SKM-1 (cell line): ENCODE data around the gene CPNE6.

ENCODE experiments used
- DNase-seq: peaks from one replicate; lab custom pipeline; 2025; ENCODE audit not compliant: unreplicated experiment; lab: John Stamatoyannopoulos, UW

CPNE6 gene

DNA sequence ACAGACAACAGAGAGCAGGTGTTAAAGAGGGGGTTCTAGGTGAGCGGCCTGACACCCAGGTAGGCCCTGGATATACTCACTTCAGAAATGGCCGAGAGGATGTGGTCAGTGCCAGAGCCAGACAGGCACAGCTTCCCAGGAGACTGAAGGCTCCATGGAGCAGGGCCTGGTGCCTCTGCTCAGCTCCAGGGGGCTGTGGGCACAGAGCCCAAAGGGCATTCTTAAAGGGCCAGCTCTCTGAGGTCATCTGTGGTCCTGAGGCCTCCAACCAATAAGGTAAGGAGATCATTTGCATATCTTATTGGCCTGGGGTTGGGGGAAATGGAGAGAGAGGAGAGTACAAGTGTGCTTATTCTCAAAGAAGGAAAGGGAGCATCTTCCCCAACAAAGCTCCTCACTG, 13.1 kb downstream of the CPNE6 start:
- no peak for DNase-seq

DNA sequence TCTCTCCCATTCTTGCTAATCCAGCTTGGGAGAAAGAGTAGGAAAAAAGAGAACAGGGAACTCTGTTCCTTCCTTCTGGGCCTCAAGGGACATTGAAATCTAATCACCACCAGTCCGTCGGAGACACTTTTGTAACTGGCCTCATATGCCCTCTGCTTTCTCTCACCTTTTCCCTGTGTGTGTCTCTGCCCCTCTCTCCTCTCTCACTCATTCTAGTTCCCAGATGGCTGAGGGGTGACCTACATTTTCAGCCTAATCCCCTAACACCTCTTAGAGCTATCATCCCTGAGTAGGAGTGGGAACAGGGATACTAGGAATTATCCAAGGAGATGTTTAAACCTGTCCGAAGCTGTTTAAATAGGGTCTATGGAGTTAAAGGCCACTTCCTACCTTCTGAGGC, 13.9 kb downstream of the CPNE6 start:
- no peak for DNase-seq

DNA sequence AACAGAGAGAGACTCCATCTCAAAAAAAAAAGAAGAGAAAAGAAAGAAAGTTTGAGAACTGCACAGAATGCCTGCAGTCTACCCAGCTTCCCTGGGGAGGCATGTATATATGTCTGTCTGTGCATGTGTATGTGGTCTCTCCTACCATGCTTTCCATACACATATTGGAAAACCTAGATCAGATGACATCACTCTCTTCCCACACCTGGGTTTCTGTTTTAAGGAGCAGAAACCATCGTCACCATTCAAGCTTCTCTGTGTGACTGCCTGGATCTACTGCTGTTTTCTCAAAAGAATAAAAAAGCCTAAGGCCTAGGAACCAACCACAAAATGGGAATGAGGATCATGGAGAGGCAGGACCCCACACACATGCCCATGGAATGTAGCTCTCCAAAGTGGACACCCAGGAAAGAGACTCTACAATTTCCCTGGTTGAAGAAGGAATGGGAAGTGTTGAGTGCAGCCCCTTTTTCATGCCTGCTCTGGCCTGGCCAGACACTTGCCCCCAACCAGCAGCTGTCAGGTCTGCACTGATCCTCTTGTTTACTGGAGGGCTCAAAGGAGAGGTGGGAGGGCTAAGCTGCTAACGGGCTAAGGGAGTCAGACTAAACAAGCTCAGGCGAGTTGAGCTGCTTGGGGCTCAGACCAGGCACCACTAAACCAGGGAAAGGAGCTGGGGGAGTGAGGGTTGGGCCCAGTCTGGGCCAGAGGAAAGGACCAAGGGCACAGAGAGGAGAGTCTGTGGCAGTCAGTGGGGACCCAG, 15.0 kb downstream of the CPNE6 start:
- no peak for DNase-seq

DNA sequence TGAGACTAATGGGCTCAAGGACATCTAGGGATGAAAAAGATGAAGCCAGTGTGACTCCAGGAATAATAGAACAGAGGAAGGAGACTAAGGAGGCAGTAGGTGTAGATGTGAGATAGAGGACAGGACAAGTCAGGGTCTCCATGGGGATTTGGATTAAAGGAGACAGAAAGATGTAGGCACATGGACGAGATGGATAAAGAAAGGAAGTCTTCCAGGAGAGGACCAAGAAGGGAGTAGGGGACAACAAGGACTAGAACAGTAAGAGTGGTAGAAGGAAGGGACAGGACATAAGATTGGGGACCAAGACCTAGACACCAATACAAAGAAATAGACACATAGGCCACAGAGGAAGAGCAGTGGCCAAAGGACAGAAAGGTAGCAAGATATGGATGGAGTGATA, 15.6 kb downstream of the CPNE6 start:
- no peak for DNase-seq

DNA sequence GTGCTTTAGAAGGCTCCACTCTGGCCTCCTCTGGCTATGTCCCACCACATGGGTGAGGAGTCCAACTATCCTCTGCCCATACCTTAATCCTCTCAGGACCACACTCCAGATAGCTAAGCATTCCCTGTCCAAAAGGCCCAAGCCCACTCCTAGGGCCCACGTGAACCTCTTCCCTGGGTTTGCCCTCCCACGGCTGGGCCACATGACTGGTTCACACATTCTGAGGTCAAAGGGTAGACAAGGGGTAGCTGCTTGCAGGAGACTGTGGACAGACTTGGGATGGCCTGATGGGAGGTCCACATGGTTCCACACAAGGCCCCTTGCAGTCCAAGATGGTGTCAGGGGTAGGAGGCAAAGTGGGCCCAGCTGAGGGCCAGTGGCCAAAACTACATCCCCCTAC, 16.7 kb downstream of the CPNE6 start:
- DNase-seq, result no peak

DNA sequence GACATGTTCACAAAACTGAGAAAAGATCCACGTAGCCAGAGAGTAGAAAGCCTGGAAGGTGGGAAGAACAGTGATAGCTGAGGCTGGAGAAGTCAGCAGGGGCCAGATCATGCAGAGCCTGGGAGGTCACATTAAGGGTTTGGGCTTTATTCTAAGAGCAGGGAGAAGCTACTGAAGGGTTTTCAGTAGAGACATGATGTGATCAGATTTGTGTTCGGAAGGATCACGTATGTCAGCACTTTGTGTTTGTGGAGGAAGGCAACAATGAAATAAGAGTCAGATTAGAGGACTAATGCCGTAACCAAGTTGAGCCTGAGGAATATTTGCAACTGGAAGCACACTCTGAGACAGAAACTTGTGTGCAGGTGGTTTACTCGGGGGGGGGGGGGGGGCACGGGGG, 18.5 kb downstream of the CPNE6 start:
- DNase-seq, result no peak

DNA sequence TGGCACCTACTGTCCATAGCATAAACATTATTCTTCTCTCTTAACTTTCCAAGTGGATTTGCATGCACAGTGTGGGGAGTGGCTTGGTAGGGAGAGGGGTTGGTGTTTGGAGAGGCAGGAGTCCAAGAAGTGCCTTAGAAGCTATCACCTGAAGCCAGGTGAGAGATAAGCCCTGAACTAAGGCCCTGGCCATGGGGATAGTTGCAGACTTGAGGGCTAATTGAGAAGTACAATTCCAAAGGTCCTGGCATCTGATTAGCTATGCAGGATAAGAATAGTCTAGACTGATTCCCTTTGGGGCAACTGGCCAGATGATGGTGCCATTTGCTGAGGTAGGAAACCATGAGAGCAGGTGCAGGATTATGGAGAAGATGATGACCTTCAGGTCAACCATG, 20.7 kb downstream of the CPNE6 start:
- no peak for DNase-seq

DNA sequence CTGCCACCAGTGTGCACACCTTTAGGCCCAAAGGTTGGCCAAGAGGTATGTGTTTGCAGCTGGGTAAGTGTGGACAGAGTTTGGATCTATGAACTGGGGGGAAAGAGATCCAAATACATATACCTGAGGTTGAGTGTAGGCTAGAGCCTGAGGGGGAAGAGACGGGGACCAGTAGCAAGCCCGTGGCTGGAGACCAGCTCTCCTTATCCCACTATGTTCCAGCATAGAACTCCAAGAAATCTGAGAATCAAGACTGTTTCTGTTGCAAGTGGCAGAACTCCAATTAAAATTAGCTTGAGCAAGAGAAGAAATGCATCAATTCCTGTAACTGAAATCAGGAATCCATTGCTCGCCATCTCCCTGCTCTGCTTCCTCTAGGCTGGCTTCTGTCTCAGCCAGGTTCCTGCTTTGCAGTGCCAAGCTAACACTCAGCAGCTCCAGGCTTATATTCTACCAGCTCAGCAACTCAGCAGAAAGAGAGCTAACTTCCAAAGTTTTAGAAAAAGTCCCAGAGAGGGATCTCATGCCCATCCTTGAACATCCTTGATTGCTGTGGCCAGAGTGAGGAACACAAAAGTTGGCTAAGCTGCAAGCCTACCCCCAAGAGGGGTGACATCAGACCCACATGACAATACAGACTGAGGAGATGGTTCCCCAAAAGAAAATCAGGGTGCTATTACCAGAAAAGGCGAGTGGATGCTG, 21.3 kb downstream of the CPNE6 start:
- DNase-seq, result no peak

DNA sequence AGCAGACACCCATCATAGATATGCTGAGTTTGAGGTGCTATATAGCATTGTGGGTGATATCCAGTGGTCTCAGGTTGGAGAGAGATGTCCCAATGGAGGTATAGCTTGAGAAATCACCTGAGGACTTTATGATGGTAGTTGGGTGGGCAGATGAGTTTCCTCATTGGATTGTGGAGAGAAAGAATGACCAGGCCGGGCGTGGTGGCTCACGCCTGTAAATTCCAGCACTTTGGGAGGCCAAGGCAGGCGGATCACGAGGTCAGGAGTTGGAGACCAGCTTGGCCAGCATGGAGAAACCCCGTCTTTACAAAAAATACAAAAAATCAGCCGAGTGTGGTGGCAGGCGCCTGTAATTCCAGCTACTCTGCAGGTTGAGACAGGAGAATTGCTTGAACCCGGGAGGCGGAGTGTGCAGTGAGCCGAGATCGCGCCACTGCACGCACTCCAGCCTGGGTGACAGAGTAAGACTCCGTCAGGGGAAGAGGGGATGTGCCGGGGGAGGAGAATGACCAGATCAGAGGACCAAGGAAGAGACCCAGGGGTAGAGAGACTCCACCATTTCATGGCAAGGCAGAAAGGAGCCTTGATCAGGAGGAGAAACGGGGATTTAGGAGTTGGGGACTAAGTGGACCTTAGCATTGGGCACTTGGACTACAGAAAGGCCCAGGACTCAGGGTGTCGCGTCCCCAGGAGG, 22.0 kb downstream of the CPNE6 start:
- DNase-seq, result no peak

DNA sequence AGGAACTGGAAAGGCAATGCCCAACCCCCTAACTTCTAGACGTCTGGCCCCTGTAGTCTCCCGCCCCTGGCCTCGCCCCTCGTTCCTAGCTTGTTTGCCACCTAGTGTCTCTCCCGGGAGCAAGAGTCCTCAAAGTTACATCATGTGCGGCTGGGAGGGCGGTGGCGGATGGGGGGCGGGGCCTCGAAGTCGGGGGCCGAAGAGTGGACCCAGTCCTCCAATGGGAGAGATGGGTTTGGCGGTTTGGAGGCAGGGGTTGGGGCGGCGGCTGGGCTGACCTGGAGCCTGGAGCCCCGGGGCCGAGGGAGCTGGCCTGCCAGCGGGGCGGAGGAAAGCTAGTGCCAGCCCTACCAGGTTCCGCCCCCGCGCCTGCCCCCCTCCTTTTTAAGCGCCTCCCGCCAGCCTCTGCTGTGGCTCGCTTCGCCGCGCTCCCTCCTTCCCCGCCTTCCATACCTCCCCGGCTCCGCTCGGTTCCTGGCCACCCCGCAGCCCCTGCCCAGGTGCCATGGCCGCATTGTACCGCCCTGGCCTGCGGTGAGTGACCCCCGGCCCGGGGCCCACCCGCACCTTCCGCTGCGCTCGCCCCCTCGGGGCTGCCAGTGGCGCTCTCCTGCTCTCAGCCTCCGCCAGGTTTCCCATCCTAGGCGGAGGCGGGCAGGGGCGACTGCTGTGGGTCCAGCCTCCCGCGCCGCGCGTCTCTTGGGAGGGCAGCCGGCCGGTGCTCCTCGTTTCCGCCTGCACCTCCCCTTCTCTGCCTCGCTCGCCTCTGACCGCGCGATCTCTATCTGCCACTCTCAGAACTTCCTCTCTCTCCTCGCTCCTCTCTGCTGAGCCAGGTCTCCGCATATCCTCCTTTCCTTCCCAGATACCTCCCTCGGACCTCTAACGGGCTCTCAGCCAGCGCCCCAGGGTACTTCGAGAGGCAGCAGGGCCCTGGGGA, 22.8 kb downstream of the CPNE6 start, which contains the start of gene PCK2:
PCK2 (plus strand) TSS at position 411 of the 940 bp plus-strand sequence; CDS start at position 506, 95 bp downstream.
- peak; percentile 34 for DNase-seq

DNA sequence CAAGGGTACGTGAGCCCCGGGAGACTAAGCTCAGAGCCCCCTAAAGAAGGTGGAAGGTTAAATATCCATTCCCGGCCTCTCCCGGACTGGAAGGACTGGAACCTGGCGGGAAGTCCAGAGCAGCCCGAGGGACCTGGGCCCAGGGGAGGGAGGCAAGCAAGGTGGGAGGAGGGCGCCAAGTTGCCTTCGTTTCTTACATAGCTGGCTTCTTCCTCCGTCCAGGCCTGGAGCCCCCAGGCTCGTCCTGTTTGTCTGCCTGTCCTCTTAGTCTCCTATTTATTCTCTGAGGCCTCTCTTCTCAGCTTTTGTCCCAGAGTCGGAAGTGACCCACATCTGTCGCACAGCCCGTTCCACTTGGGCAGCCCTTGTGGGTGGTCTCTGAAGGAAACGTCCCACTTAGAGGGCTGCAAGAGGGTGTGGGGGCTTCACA, 23.5 kb downstream of the CPNE6 start:
- no peak for DNase-seq

DNA sequence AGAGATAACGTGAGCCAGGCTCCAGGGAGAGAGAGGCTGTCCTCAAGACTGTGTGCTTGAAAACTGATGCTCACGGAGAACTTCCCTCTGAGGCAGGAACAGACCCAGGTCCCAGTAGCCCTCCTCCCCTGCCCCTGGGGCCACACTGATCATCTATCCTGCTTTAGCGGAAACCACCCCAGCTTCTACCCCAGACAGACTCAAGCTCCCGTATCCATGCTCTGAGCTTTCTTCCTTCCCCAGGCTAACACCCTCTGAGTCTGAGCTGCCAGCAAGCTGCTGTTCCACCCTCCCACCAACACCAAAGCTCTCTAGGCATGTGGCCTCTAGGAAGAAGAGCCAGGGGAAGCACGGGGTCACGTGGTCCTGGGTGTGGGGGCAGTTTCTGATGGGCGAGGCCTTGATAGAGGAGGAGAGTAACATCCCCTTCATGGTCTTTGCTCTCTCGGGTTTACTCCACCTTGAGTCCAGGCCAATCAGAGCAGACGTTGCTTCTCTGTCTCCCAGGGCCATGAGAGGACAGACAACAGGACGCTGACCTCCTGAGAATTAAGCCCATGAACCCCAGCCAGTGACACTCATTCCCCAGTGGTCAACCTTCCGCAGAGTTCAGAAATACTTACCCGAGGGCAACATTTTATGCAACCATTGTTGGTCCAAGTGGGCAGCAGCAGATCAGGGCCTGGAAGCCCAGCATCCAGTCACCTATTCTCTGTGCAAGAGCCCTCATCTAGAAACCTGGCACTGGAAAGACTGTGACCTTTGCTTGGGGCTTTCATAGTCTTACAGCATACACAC, 24.1 kb downstream of the CPNE6 start:
- DNase-seq, result peak; percentile 6

DNA sequence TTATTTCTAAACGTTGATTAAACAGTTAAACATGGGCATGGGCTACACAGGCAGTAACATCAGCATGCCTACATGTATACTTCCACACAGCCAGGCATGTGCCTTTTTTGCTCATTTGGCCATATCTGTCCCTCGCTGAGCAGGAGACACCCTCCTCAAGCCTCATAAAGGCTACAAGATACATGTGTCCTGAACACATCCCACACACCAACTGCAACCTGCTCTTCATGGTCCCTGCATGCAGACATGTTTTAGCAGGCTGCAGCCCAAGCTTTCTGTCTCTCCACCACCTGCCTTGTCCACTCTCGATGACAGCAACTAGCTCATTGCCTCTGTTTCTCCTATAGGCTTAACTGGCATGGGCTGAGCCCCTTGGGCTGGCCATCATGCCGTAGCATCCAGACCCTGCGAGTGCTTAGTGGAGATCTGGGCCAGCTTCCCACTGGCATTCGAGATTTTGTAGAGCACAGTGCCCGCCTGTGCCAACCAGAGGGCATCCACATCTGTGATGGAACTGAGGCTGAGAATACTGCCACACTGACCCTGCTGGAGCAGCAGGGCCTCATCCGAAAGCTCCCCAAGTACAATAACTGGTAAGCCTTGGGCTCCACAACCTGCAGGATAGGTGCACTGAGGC, 25.3 kb downstream of the CPNE6 start:
- no peak for DNase-seq

DNA sequence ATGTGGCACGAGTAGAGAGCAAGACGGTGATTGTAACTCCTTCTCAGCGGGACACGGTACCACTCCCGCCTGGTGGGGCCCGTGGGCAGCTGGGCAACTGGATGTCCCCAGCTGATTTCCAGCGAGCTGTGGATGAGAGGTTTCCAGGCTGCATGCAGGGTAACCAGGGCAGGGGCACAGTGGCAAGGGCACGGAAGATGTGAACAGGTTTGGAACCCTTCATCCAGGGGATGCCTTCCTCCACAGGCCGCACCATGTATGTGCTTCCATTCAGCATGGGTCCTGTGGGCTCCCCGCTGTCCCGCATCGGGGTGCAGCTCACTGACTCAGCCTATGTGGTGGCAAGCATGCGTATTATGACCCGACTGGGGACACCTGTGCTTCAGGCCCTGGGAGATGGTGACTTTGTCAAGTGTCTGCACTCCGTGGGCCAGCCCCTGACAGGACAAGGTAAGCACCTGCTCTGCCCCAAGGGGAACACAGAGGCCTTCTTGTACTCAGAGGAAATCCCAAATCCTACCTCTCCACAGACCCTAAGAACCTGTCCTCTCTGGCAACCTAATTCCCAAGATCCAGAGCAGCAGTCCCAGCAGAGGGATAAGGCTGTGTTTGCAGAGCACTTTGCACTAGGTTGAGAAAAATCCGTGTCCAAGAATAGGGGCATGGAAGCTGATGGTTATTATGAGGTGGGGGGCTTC, 27.0 kb downstream of the CPNE6 start:
- DNase-seq, result no peak

DNA sequence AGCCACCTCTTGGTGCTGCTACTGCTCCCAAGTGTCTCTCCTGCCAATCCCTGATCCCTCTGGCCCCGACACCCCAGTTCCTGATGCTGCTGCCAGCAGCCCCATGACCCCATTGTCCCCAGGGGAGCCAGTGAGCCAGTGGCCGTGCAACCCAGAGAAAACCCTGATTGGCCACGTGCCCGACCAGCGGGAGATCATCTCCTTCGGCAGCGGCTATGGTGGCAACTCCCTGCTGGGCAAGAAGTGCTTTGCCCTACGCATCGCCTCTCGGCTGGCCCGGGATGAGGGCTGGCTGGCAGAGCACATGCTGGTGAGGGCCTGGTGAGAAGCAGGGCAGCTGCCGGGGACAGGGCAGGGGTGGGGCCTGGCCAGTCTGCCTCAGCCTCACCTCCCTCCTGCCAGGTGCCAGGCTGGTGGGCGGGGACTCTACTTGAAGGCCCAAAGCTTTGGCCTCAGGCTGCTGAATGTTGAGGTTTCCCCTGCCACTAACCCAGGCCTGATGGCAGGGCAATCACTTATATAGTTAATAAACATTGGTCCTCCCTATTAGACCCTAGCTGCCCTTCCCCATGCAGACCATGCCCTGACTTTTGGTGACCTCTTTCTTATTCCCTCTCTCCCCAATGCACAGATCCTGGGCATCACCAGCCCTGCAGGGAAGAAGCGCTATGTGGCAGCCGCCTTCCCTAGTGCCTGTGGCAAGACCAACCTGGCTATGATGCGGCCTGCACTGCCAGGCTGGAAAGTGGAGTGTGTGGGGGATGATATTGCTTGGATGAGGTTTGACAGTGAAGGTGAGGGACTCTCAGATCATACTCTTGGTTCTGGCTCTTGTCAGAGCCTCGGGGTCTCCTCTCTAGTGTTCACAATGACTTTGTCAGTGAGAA, 27.8 kb downstream of the CPNE6 start:
- no peak for DNase-seq

DNA sequence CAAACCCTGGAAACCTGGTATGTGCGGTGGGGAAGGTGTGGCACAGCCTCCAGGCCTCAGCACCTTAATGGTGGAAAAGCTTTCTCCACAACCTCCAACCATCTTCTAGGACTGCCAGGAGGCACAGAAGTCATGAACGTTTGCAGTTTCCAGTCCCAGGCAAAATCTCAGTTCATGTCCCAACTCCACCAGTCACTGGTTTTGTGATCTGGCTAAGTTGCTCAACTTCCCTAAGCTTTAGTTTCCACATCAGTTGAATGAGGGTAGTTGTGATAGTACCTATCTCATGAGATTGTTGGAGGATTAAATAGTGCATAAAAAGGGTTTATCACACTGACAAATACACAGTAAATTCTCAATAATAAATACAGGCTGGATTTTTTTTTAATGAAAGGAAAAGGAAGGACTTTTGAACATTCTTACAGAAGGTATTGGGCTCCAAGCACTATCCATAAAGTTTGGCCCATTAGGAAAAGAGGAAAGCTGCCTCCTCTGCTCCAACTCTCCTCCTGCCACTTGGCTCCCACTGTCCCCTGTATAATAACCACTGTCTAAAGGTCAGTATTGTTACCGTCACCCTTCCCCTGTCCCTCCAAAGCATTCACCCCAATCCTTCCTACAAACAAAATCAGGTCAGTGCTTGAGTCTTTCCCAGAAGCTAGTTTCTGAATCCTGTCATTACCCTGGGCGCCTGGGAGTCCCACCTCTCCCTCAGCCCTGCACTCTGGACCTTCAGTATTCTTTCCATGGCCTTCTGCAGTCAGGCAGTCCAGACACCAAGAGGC, 29.0 kb downstream of the CPNE6 start:
- DNase-seq, result no peak

DNA sequence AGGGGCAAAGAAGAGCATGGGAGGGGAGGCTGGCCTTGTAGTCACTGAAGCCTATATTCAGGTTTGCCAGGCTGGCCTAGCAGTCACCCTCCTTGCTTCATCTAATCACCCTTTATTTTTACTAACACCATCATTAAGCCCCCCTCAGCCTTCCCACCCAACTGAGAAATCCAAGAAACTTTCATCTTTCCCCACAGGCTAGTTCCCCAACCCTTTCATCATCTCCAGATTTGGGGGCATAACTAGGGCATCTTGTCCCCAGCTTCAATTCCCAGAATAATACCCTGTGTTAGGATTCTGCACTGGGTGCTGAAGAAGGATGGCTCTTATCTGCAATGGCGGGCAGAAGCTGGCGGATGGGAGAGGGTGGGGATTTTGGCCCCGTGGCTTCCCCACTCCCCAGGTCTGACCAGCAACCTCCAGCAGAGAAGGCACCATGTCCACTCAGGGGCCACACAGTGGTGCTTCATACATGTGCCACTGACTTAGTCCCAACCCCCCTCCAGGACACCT, 29.7 kb downstream of the CPNE6 start:
- no peak for DNase-seq
